ENCODE measurements around the gene ZNF436.
"Not testable (repeated sequence)": the region's sequence is repeated elsewhere in the genome, so short reads cannot be mapped to it uniquely, and the experiment has no call there.

The ZNF436 gene

GRCh38 chr1:23392125-23392855 is 22.7 kb upstream of the ZNF436 start:
- no peak for DNase-seq

DNA sequence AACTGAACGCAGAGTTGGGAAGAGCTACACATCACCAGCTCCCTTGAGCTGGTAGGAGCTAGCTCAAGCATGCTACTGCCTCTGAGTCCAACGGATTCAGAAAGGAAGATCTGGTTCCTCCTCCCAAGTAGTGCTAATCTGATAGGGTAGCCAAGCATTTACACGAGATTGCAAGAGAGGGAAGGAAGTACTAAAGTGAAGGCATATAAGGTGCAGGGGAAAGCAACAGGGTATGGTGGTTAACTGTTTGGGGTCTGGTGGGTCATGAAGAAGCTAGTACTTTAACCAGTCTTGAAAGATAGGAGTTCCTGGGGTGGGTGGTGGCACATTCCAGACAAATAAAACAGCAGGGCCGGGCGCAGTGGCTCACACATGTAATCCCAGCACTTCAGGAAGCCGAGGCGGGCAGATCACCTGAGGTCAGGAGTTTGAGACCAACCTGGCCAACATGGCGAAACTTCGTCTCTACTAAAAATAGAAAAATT is 20.2 kb upstream of the ZNF436 start:
- no peak for DNase-seq

- no peak for DNase-seq
Measured at GRCh38 chr1:23387494-23387893, 17.9 kb upstream of the ZNF436 start.

GRCh38 chr1:23385119-23385621 is 15.5 kb upstream of the ZNF436 start:
- no peak for DNase-seq

DNA sequence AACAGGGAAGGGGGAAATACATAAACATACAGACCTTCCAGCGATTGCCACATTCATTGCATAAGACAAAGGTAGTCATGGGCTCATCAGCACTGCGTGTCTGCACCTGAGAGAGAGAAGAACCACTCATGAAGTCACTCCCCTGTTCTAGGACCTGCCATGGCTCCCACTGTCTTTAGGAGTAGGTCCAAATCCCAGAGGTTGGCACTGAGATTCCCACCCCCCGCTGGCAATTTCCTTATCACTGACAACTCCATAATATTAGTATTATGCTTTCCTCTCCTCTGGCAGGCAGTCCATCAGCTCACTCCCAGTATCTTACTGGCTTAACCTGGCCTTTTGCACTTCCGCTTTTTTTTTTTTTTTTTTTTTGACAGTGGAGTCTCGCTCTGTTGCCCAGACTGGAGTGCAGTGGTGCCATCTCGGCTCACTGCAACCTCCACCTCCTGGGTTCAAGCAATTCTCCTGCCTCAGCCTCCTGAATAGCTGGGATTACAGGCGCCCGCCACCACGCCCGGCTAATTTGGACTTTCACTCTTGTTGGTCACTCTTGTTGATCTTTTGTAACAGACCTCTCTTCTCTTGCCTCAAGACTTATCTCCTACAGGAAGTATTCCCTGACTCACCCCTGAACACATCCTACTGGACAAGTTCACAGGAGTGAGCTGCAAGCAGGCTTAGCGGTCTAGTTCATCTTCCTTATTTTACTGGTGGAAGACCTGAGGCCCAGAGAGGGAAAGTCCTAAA is 14.8 kb upstream of the ZNF436 start:
- DNase-seq, result no peak

DNA sequence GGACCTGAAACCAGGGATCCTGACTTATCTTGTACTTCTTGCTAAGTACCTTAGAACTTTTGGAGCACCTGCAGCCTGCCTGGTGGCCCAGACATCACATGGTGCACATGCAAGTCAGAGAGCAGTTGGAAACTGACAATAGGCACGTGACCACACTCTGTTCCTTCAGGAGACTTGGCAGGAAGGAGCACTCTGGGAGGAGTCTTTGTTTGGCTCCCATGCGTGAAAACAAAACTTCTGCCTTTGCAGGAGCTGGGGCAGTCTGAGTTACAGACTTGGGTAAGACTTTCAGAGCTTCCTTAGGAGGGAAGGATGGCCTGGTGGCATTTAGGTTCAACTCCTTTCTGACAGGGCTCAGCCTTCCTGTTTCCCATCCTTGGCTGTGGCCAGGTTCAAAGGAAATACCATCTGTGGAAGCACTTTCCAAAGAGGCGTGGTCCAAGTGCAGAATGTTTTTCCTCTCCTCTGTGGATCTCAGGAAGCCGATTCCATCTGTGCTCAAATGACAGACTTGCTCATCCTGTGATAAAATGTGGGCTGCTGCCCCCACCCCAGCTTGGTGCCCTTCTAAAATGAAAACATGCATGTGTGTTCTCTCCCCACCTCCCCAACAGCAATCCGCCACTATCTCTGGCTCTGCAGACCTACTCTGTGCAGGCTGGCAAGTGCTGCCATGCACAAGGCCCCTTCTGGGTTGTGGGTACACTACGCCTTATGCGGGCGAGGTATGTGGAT is 14.1 kb upstream of the ZNF436 start:
- no peak for DNase-seq

DNA sequence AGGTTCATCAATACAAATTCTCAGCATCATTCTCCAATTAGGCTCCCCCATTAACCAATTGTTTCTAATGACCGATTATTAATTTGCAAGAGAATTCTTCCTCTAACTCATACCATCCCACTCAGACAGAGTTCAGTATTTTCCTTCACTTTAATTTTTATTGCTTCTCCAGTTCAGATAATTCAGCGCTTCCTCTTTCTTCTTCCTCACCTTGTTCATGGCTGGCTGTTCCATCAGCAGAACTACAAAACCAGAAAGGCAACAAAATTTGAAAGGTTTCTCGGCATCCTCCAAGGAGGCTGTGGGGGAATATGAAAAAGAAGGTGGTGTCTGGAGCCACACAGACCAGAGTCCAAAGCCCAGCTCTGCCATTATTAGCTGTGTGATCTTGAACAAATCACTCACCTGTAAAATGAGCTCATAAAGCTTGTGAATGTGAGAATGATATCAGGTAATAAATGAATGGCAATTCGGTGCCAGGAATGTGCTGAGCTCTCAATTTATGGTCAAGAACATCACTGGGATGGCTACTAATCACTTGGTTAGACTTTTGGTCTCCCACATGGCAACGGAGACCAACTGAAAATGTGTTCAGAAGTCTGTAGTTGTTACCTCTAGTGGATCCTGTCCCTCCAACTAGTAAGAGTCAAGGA is 11.7 kb upstream of the ZNF436 start:
- no peak for DNase-seq

DNA sequence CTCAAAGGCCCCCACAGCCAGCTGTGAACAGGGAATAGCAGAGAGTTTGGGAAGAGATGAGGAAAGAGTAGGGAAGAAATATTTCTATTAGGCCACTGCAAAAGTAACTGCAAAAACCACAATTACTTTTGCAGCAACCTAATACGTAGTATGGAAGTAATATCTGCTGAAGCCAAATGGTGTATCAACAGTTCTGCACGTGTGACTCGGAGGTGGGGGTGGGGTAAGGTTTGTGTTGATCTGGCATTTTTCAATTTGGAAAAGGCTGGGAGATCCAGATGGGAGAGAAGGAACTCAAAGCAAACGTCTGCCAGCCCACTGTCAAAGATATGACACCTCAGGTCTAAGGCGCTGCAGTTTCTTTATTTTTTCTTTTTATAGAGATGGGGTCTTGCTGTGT is 11.1 kb upstream of the ZNF436 start:
- no peak for DNase-seq

- DNase-seq, result not testable (repeated sequence)
Measured at GRCh38 chr1:23380236-23380635, 10.6 kb upstream of the ZNF436 start.

GRCh38 chr1:23376890-23377811 is 7.5 kb upstream of the ZNF436 start:
- peak; percentile 18 for DNase-seq

- not testable (repeated sequence) for DNase-seq
Measured at GRCh38 chr1:23374079-23374735, 4.6 kb upstream of the ZNF436 start.

- peak; percentile 37 for DNase-seq
Measured at GRCh38 chr1:23371987-23372880, 2.6 kb upstream of the ZNF436 start.

DNA sequence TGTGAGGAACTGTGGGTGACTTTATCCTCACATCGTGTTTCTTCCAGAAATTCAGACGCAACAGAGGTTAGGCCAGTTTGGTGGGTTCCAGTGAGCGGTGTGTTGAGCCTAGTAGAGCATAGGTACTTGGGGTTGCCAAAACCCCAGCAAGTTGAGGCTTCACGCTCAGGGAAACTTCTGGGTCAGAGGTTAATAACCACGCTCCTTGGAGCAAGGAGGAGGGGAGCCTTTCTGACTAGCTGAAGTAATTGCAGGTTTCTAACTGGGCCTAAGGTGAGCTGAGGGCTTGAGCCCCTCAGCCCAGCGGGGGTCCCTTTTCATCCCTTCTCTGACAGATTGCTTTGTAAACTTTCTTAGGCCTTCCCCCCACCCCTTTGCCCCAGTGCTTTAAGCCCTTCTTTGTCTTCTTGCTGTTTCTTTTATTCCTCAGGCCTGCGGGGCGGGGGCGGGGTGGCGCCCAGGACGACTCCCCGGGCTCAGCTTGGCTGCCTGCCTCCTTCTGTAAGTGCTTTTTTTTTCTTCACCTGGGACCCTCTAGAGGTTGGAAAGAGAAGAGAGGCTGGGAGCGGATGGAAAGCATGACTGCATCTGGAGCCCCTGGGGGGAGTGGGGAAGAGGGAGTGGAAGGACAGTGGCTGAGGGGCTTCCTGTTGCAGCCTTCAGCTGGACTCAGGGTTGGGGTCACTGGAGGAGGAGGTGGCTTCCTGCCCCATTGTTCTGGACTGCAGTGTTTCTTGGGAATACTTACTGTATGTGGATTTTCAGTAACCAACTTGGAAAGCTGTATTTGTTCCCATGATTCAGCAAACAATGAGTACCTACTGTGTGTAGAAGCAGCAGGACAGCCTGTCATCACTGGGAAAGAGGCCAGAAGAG is 1.3 kb upstream of the ZNF436 start:
- DNase-seq, result peak; percentile 84

DNA sequence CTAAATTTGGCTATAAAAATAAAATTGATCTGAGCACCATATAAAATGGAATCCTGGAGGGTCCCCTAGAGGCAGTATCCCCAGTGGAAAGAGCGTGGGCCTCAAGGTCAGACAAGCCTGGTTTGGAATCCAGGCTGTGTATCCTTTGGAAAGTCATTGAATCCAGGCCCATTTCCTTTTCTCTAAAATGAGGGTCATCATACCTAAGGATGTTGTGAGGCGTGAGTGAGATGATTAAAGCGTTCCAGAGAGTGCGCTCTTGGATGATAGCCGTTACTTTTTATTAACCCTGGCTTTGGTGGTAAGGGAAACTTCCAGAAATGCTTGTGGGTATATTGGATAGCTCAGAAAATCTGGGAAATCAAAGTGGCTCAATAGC is 683 bp upstream of the ZNF436 start:
- DNase-seq, result no peak

GRCh38 chr1:23368562-23369334 is 888 bp downstream of the ZNF436 start:
- DNase-seq, result peak; percentile 96

GRCh38 chr1:23367791-23368561 is 1.7 kb downstream of the ZNF436 start:
- DNase-seq, result peak; percentile 98

DNA sequence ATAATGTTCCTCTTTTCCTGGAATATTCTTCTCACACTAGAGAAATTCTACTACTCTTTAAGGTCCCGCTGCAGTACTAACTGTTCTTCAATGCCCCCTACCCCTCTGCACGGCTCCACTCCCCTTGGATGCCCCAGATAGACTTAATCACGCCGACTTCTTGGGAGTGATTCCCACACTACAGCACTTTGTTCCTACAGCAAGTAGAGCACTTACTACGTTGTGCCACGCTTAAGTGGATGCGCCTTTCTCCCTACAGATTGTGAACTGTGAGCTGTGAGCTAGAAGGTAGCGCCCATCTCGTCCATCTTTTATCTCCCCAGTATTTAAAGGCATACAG is 2.2 kb downstream of the ZNF436 start:
- no peak for DNase-seq

GRCh38 chr1:23366598-23366997 is 3.0 kb downstream of the ZNF436 start:
- no peak for DNase-seq
